ENCODE measurements around the gene CES4A.

DNA sequence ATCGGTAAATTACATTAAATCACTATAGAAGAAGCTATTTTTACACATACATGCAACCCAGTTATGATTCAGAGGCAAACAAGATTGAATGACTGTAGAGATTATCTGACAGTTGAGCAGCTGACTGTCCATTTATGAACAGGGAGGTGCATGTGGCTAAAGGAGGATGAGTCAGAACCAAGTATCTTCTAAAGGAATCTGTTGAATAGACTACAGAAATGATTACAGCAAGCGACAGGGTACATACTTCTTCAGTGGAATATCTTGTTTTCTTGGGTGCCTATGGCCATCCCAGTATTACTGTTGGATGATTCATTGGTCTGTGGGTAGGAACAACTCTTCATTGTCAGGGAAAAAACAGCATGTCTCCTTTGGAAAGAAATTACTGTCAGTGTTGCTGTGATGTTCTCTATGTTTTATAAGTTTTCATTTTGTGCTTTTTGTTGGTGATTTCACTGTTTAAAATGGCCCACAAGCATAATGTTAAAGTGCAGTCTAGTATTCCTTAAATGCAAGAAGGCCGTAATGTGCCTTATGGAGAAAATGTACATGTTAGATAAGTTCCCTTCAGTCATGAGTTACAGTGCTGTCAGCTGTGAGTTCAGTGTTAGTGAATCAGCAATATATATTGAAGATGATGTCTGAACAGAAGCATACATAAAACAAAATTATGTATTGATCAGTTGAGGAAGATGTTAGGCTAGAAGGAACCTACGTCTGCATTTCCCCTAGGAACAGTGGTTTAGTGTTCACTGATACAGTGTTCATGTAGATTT, 67.5 kb downstream of the CES4A start:
- TF ChIP-seq POLR2A (IDR thresholded peaks at IDR 0.05) (no peak), EP300 (IDR thresholded peaks at IDR 0.05) (no peak)
- TF ChIP-seq, protein P1, sequence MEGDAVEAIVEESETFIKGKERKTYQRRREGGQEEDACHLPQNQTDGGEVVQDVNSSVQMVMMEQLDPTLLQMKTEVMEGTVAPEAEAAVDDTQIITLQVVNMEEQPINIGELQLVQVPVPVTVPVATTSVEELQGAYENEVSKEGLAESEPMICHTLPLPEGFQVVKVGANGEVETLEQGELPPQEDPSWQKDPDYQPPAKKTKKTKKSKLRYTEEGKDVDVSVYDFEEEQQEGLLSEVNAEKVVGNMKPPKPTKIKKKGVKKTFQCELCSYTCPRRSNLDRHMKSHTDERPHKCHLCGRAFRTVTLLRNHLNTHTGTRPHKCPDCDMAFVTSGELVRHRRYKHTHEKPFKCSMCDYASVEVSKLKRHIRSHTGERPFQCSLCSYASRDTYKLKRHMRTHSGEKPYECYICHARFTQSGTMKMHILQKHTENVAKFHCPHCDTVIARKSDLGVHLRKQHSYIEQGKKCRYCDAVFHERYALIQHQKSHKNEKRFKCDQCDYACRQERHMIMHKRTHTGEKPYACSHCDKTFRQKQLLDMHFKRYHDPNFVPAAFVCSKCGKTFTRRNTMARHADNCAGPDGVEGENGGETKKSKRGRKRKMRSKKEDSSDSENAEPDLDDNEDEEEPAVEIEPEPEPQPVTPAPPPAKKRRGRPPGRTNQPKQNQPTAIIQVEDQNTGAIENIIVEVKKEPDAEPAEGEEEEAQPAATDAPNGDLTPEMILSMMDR (IDR thresholded peaks at IDR 0.05) = no peak

Data from tibial nerve (tissue), 4 donors.